HL-60/S4 treated with phorbol 12-myristate 13-acetate at 8.2 ng/mL for 4 days and 3 days (cell line): ENCODE data around the gene BBS10.
"Not testable (repeated sequence)": the region's sequence is repeated elsewhere in the genome, so short reads cannot be mapped to it uniquely, and the experiment has no call there.

Experiments
- in situ Hi-C: fragments of 300-500 bp; cut with MboI; formaldehyde crosslinking; loops from 2 replicates; pipeline ENCODE4 v1.15.0; 2022; ENCODE audit warnings: low sequenced_read_pairs

Gene BBS10

DNA sequence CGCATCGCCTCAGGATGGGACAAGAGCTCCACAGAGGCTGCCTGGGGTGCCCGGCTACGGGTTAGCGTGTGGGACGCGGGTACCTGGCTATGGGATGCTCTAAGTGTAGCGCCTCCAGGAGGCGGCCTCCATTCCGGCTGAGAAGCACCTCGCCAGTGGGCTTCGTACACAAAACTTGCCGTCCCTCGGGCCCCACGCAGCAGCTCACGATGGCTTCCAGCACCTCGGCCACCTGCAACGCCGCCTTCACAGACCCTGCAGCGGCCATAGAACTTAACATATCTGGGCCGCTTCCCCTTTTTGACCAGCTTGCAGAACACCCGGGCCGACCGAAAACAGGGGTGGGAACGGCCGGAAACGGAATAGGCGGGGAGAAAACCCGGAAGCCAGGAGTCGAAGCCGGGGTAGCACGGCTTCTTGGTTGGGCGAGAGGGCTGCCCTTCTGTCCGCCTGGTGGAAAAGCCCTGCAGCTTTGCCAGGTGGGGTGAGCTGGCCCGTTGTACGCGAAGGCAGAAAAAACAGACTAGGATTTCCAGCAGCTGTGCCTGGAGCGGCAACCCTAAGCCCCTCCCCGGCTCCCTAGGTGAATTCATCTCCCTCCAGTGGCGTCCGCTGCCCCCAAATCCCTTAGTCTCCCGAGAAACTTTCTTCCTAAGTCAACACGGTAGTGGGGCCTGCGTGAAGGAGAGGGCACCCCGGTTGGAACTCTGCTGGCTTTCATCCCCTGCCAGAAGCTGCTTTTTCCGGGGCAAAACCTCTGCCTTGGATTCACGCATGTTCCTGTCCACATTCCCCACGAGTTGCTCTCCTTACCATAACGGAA, at the start of gene BBS10:
Gene BBS10 (minus strand): TSS at position 337 of the 823 bp plus-strand sequence. CDS start 57 bp downstream, at position 280.
- in situ Hi-C loops, result loop anchor here (25.0 kb wide), 1 partner anchor 836 kb away; the partner anchor contains the start of gene KRR1

DNA sequence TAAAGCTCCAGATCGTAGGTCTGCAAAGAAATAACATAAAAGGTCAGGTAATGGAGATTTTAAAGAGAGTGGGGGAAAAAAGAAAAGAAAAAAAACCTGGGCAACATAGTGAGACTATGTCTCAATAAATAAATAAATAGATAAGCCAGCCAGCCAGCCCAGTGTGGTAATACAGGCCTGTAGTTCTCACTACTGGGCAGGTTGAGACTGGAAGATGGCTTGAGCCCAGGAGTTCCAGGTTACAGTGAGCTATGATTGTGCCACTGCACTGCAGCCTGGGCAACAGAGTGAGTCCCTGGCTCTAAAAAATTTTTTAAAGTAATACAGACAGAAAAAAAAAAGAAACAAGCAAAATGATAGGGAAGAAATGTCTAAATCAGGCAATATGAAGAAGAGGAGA, 43.2 kb upstream of the BBS10 start:
- in situ Hi-C loops, result no loop called here

DNA sequence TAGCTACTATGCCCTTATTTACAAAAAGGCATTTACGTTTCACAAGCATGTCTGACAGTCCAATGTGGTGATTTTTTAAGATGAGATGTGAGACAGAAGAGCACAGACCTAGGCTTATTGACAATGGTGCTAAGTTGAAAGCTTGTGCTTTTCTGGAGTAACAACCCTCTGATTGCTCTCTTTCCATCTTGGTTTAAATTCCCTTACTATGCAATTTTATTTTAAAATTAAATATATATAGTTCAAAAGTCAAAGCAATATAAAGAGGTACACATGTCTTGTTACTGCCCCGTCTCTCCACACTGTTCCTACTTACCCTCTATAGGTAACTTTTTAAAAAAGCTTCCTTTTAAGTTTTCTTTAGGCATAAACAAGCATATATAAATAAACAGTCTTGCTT, 39.4 kb upstream of the BBS10 start:
- in situ Hi-C loops, result no loop called here

DNA sequence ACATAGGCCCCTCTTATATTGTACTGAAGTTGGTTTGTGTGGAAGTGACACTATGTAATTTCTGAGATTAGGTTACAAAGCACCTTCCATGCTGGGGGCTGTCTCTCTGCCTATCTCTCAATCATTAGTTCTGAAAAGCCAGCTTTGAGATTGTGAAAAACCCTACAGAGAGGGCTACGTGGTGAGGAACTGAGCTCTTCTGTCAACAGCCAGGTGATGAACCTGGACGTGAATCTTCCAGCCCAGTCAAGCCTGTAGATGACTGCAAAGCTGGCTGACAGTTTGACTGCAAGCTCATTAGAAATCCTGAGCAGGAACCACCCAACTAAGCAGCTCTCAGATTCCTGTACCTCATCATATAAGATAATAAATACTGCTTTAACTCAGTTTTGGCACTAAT, 36.3 kb upstream of the BBS10 start:
- in situ Hi-C loops, result no loop called here

DNA sequence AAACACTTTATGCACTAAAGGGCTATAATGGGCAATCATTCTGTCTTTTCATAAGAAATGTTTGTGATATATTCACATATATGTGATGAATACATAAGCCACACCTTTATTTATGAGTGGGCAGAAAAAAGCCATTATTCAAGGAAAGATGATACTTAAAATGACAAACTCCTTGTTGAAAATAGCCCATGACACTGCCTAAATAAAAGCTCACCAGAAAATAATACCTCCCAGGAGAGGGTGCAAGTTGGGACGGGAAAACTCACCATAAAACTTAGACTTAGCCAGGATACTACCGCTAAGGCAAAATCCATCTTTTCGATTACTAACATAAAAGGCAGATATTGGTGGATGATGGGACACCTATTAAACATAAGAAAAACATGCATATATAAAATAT, 35.8 kb upstream of the BBS10 start:
- in situ Hi-C loops, result no loop called here

DNA sequence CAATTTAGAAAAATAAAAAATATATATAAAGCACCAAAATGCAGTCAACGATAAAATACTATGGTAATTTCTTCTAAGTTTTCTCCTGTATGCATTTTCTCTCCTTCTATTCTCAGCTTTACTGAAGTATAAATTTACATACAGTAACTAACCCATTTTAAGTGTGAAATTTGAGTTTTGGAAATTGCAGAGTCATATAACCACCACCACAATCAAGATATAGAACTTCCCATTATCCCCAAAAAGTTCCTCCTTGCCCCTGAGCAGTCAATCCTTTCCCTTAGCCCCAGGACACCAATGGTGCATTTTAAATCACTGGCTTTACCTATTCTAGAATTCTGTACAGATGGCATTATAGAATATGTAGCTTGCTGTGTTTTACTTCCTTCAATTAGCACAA, 31.0 kb upstream of the BBS10 start:
- in situ Hi-C loops, result no loop called here

DNA sequence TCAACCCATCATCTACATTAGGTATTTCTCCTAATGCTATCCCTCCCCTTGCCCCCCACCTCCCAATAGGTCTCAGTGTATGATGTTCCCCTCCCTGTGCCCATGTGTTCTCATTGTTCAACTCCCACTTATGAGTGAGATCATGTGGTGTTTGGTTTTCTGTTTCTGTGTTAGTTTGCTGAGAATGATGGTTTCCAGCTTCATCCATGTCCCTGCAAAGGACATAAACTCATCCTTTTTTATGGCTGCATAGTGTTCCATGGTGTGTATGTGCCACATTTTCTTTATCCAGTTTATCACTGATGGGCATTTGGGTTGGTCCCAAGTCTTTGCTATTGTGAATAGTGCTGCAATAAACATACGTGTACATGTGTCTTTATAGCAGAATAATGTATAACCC, 28.7 kb upstream of the BBS10 start:
- in situ Hi-C loops, result not testable (repeated sequence)

DNA sequence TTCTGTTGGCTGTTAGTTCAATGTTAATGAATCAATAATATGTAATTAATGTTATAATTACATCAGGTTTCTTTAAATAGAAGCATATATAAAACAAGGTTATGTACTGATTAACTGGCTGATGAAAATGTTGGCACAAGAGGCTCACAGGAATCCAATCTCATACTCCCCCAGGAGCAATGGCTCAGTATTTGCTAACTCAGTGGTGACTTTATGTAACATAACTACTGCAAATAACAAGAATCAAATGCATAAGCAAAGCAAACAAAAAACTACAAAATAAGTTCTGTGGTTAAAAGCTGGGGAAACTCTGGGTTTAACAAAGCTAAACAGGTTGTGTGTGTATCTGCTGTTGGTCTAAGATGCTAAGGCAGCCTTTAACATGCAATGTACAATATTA, 27.7 kb upstream of the BBS10 start:
- in situ Hi-C loops, result no loop called here

DNA sequence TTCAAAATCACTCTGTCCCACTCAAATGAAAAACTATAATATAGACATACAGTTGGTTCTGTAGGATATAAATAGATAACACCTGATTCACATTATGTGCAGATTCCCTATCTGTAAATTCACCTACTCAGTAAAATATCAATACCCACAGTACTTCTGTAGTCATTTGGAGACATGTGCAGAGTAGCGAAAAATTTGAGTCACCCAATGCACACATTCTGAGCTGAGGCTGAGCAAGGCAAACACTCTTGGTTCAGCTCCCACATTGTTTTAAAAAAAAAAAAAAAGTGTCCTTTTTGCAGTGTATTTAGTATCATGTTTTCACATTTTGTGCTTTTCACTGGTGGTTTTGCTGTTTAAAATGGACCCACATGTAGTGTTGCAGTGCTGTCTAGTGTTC, 27.3 kb upstream of the BBS10 start:
- in situ Hi-C loops, result no loop called here

DNA sequence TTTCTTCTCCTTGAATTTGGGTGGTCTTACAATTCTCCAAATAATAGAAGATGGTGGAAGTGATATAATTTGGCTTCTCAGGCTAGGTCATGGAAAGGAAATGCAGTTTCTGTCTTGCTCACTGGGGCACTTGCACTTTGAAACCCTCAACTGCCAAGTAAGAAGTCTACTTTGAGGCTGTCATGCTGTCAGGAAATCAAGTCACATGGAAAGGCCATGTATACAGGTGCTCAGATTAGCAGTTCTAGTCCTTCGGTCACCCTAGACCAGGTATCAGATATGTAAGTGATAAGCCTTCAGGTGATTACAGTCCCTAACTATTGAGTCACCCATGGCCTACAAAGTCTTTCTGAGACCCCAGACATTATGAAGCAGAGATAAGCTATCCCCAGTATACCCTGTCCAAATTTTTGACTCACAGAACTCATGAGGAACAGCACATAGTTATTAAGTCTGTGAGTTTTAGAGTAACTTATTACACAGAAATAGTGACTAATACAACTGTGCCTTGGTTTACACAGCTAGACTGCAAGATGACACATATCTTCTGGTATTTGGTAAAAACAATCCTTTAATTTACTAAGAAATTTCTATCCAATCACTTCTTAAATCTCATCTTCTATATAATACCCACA, 26.3 kb upstream of the BBS10 start:
- in situ Hi-C loops, result no loop called here

DNA sequence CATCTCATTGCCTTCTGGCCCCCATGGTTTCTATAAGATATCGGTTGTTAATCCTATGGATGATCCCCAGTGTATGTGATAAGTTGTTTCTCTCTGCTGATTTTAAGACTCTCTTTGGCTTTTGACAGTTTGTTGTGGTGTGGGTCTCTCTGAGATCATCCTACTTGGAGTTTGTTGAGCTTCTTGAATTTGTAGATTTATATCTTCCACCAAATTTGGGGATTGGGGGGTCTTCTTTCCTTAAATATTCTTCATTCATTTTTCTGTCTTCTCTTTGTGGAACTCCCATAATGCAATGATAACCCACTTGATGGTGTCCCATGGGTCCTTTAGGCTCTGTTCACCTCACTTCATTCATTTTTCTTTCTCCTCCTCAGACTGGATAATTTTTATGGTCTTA, 20.0 kb upstream of the BBS10 start:
- in situ Hi-C loops, result no loop called here

DNA sequence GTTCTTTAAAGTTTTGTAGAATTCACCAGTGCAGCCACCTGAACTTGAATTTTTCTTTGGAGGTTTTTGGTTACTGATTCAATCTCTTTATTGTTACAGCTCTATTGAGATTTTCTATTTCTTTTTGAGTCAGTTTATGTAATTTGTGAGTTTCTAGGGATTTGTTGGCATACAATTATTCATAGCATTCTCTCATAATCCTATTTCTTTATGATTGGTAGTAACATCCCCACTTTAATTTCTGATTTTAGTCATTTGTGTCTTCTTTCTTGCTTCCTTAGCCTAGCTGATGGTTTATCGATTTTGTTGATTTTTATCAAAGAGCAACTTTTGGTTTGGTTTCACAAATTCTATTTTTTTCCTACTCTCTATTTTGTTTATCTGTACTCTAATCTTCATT, 17.9 kb upstream of the BBS10 start:
- in situ Hi-C loops, result no loop called here

DNA sequence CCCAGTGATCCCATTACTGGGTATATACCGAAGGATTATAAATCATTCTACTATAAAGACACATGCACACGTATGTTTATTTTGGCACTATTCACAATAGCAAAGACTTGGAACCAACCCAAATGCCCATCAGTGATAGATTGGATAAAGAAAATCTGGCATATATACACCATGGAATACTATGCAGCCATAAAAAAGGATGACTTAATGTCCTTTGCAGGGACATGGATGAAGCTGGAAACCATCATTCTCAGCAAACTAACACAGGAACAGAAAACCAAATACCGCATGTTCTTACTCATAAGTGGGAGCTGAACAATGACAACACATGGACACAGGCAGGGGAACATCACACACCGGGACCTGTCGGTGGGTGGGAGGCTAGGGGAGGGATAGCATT, 15.9 kb upstream of the BBS10 start:
- in situ Hi-C loops, result not testable (repeated sequence)

DNA sequence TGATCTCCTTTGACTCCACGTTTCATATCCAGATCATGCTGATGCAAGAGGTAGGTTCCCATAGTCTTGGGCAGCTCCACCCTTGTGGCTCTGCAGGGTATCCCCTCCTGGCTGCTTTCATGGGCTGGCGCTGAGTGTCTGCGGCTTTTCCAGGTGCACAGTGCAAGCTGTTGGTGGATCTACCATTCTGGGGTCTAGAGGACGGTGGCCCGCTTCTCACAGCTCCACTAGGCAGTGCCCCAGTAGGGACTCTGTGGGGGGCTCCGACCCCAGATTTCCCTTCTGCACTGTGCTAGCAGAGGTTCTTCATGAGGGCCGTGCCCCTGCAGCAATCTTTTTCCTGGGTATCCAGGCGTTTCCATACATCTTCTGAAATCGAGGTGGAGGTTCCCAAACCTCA, 12.1 kb upstream of the BBS10 start:
- in situ Hi-C loops, result no loop called here

DNA sequence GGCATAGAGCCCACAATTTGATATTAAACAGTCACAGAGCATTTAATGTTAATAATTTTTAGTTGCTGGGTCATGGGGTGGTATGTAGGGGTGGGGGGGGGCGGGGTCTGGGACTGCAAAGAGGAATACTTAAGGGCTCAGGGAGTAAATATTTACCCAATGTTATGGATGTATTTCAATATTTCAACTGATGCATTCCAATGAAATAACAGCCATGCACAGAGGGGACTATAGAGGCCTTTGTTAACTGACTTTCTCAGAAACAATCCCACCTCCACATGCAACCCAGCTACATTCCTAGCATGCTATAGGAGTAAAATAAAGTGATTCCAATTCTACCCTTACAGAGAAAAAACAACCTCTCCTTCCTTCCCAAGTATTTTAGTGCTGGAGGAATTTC, 7.9 kb upstream of the BBS10 start:
- in situ Hi-C loops, result no loop called here

DNA sequence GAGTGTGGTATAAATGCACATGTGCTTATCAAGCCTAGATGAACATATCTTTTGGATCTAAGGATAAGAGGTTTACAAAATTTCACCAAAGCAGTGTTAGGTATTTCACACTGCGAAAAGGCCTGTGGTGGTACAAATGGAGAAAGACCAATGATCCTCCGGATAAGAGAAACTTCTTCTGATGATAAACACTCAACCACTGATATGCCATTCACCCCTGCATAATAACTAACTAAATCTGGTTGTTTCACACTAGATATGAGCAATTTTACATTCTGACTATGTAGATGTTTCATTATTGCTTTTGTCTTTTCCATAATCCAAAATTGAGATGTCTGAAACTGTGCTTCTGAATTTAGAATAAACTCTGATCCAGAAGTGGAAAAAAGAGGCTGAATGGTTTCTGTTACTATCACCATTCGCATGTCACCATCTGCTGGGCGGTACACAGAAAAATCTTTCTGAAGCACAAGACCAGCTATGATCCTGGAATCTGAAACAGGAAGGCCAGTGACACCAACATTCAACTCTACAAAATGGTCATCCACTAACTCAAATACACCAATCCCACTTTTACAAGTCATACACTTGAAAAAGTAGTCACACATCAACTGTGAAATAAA, 1.3 kb downstream of the BBS10 start:
- in situ Hi-C loops, result loop anchor here (25.0 kb wide), 1 partner anchor 835 kb away; the partner anchor contains the start of gene KRR1

DNA sequence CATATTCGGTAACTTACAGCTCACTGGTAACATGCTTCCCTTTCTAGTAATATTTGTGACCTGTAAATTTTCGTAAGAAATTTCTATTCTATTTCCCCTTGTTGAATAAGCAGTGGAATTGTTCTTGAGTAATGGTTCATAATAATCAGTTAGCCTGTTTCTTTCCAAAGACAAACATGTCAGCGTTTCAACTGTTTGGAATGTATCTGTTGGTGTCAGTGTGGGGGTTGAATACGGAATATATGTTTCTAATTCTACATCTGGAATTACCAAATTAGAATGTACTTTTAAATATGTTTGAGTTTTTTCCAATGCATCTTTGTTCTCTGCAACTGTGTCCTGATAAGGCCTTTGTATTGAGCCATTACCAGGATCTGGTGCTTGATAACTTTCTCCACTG, 2.0 kb downstream of the BBS10 start:
- in situ Hi-C loops, result loop anchor here (25.0 kb wide), 1 partner anchor 834 kb away; the partner anchor contains the start of gene KRR1

DNA sequence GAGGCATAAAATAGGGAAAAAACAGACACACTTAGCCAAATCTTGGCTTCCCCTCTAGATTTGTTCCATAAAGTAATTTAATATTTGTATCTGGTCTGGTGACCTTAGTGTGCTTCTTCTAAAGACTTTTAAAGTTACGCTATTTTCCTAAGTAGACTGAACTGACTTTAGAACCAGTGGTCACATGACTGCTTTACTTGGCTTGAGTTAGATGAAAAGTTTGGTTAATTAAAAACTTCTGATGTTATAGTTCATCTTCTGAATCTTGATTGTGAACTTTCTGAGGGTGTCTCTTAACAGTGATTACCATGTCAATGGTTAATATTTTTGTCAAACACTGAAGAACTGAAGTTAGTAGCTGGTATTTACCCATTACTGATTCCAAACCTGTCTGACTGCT, 2.6 kb downstream of the BBS10 start:
- in situ Hi-C loops, result loop anchor here (25.0 kb wide), 1 partner anchor 833 kb away; the partner anchor contains the start of gene KRR1

DNA sequence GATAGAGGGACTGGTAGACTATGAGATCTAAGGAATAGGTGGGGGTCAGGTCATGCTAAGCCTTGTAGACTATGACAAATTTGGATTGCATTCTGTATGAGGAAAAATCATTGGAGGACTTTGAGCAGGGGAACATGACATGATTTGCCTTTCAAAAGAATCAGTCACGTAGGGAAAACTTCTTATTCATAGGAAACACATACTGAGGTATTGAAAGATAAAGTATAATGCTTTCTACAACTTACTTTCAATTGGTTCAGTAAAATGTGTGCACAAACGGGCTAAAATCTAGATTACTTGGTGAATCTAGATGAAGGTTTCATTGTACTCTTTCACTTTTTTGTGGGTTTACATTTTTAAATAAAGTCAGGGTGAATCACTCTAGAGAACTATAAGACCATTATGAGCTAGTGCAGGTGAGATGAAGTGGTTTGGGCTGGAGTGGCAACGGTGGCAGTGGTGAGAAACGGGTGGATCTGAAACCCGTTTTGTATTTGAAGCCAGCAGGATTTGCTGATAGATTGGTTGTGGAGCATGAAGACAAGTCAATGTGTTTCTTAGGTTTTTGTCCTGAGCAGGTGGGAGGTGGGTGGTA, 6.7 kb downstream of the BBS10 start:
- in situ Hi-C loops, result loop anchor here (25.0 kb wide), 1 partner anchor 829 kb away; the partner anchor contains the start of gene KRR1

DNA sequence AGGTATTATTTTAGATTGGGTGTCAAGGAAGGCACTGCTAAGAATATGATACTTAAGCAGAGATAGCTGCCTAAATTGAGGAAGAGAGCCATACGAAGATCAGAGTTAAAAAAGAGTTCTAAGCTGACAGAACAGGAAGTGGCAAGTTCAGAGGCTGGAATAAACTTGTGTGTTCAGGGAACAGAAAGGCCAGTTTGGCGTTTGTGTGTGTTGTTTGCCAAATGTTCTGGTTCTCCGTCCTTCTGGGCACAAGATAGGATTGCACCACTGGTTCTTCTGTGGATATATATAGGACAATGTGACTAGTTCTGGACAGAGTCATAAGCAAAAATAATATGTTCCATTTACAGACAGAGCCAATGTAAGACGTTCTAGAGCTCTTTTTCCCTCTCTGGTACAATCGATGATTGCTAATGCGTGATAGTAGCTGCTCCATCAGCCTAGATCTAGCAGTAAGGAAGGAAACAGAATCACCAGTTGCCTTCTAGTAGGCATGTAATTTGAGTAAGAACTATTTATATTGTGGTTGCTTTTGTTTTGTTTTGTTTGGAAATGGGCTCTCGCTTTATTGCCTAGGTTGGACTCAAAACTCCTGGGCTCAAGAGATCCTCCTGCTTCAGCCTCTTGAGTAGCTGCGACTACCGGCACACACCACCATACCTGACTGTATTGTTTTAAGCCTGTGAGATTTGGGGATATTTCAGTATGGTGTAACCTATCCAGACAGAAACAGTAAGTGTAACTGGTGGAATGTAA, 7.4 kb downstream of the BBS10 start:
- in situ Hi-C loops, result loop anchor here (25.0 kb wide), 1 partner anchor 829 kb away; the partner anchor contains the start of gene KRR1
